SK-N-SH treated with all-trans-retinoic acid at 6 μM for 48 hours (cell line): Measurements from ENCODE around the gene ZNF765.

Source experiments
- ARNTL ChIP-seq: fragments of 450-650 bp; formaldehyde crosslinking; IDR thresholded peaks from 2 replicates; pipeline ENCODE4 v1.5.0; 2020; ENCODE audit warnings: low read depth, mild to moderate bottlenecking, moderate library complexity, borderline replicate concordance
- CREB5 ChIP-seq: fragments of 250-450 bp; sonication (Bioruptor Pico); IDR thresholded peaks from 2 replicates; pipeline ENCODE4 v1.5.1; 2020; ENCODE audit warnings: low read depth, mild to moderate bottlenecking, moderate library complexity
- CSRNP3 ChIP-seq: fragments of 250-450 bp; sonication (Bioruptor Pico); IDR thresholded peaks from 2 replicates; pipeline ENCODE4 v1.5.1; 2021; ENCODE audit warnings: mild to moderate bottlenecking, moderate library complexity
- ESRRG ChIP-seq: fragments of 250-450 bp; sonication (Bioruptor Pico); IDR thresholded peaks from 2 replicates; pipeline ENCODE4 v1.6.1; 2021; ENCODE audit warnings: mild to moderate bottlenecking
- PATZ1 ChIP-seq: fragments of 250-450 bp; sonication (Bioruptor Pico); IDR thresholded peaks from 2 replicates; pipeline ENCODE4 v1.8.0; 2020; ENCODE audit warnings: mild to moderate bottlenecking, moderate library complexity, borderline replicate concordance
- POU6F1 ChIP-seq: fragments of 250-450 bp; sonication (Bioruptor Pico); IDR thresholded peaks from 2 replicates; pipeline ENCODE4 v1.8.0; 2021; ENCODE audit warnings: low read depth, mild to moderate bottlenecking, moderate library complexity, borderline replicate concordance
- PPARA ChIP-seq: fragments of 250-450 bp; sonication (Bioruptor Pico); IDR thresholded peaks from 2 replicates; pipeline ENCODE4 v1.5.0; 2020; ENCODE audit warnings: mild to moderate bottlenecking, borderline replicate concordance
- RARB ChIP-seq: fragments of 250-450 bp; sonication (Bioruptor Pico); IDR thresholded peaks from 2 replicates; pipeline ENCODE4 v1.8.0; 2021; ENCODE audit warnings: mild to moderate bottlenecking, moderate library complexity
- ZC3H10 ChIP-seq: fragments of 250-450 bp; sonication (Bioruptor Pico); IDR thresholded peaks from 2 replicates; pipeline ENCODE4 v1.5.1; 2021; ENCODE audit warnings: mild to moderate bottlenecking, moderate library complexity
- ZFP3 ChIP-seq: fragments of 250-450 bp; sonication (Bioruptor Pico); IDR thresholded peaks from 2 replicates; pipeline ENCODE4 v1.5.0; 2020; ENCODE audit warnings: mild to moderate bottlenecking, moderate library complexity
- ZNF565 ChIP-seq: fragments of 450-650 bp; formaldehyde crosslinking; conservative IDR thresholded peaks from 2 replicates; pipeline ENCODE4 v1.5.0; 2020; ENCODE audit warnings: low read depth, mild to moderate bottlenecking, moderate library complexity
- ZNF70 ChIP-seq: fragments of 450-650 bp; formaldehyde crosslinking; IDR thresholded peaks from 2 replicates; pipeline ENCODE4 v1.5.0; 2020; ENCODE audit warnings: mild to moderate bottlenecking, moderate library complexity
- ZNF8 ChIP-seq: fragments of 450-650 bp; formaldehyde crosslinking; IDR thresholded peaks from 2 replicates; pipeline ENCODE4 v1.5.0; 2020; ENCODE audit warnings: mild to moderate bottlenecking, moderate library complexity

GRCh38 chr19:53388904-53389303 lies 6.0 kb upstream of the ZNF765 start:
- TF ChIP-seq ARNTL (CRISPR knock-in tag) (no peak), ZNF565 (CRISPR knock-in tag) (no peak), CREB5 (CRISPR knock-in tag) (no peak), ZC3H10 (CRISPR knock-in tag) (no peak), PPARA (CRISPR knock-in tag) (no peak), RARB (CRISPR knock-in tag) (no peak), ZFP3 (no peak), ZNF70 (no peak), POU6F1 (CRISPR knock-in tag) (no peak), ESRRG (CRISPR knock-in tag) (no peak), ZNF8 (no peak), CSRNP3 (CRISPR knock-in tag) (no peak), PATZ1 (CRISPR knock-in tag) (no peak)
